CD14-positive monocyte (primary cell): ENCODE measurements around the gene KRT86. TPM values are rescaled to one million over a fixed set of nuclear protein-coding genes. Genes with fewer than 3 reads are reported as not detected.
"Not testable (repeated sequence)": the region's sequence is repeated elsewhere in the genome, so short reads cannot be mapped to it uniquely, and the experiment has no call there.

ENCODE experiments used
- DNase-seq, 3 donors: peaks; one replicate each; pipeline ENCODE4 v3.0.0-alpha.2; 2011 to 2022
- H2AFZ ChIP-seq: 2 replicates; pipeline ENCODE4 v1.6.0; 2012; ENCODE audit warnings: mild to moderate bottlenecking, low read depth, low read length, inconsistent platforms; ENCODE audit not compliant: insufficient read depth, poor library complexity, severe bottlenecking
- H3K27ac ChIP-seq, 2 donors: 1 replicate in 1 of 2; 2 replicates in 1 of 2; pipeline ENCODE4 v1.5.1; 2012 to 2013; ENCODE audit warnings: low read length in 2 of 2, control low read depth in 1 of 2, inconsistent platforms in 1 of 2, low read depth in 1 of 2, mild to moderate bottlenecking in 1 of 2
- H3K27me3 ChIP-seq, 2 donors: one replicate each; pipeline versions ENCODE4 v1.6.0 to v1.6.1; 2011 to 2013; ENCODE audit warnings: low read length in 2 of 2; ENCODE audit not compliant: control insufficient read depth in 2 of 2, insufficient read depth in 2 of 2
- H3K36me3 ChIP-seq, 2 donors: replicated peaks in 1 of 2; 1 replicate in 1 of 2; 2 replicates in 1 of 2; pipeline versions ENCODE4 v1.5.1 to v1.6.1; 2012 to 2013; ENCODE audit warnings: low read length in 2 of 2, control low read depth in 1 of 2, inconsistent platforms in 1 of 2, mild to moderate bottlenecking in 1 of 2; ENCODE audit not compliant: insufficient read depth in 2 of 2, control insufficient read depth in 1 of 2
- H3K4me1 ChIP-seq, 2 donors: 1 replicate in 1 of 2; 2 replicates in 1 of 2; pipeline versions ENCODE4 v1.5.1 to v1.6.1; 2012 to 2013; ENCODE audit warnings: low read length in 2 of 2, control low read depth in 1 of 2, inconsistent platforms in 1 of 2, mild to moderate bottlenecking in 1 of 2, moderate library complexity in 1 of 2; ENCODE audit not compliant: insufficient read depth in 2 of 2, control insufficient read depth in 1 of 2
- H3K4me2 ChIP-seq: replicated peaks from 2 replicates; pipeline ENCODE3; 2012; ENCODE audit warnings: low read length, moderate library complexity, mild to moderate bottlenecking; ENCODE audit not compliant: poor library complexity, severe bottlenecking; ENCODE audit errors: extremely low read depth
- H3K4me3 ChIP-seq, 3 experiments: fragments of 200-600 bp in 1 of 3; sonication (generic) in 1 of 3; replicated peaks in 1 of 3; 1 replicate in 2 of 3; 2 replicates in 1 of 3; pipeline ENCODE4 v1.5.1; 2011 to 2013; ENCODE audit warnings: low read length in 3 of 3, mild to moderate bottlenecking in 3 of 3, control low read depth in 2 of 3, low read depth in 2 of 3, inconsistent platforms in 1 of 3, moderate library complexity in 1 of 3
- H3K79me2 ChIP-seq: 2 replicates; pipeline ENCODE4 v1.6.0; 2012; ENCODE audit warnings: mild to moderate bottlenecking, control low read depth, inconsistent platforms, low read length, moderate library complexity; ENCODE audit not compliant: insufficient read depth
- H3K9ac ChIP-seq: 2 replicates; pipeline ENCODE4 v1.6.0; 2017; ENCODE audit warnings: low read length, mild to moderate bottlenecking; ENCODE audit not compliant: insufficient read depth, poor library complexity, severe bottlenecking
- H3K9me3 ChIP-seq, 2 donors: replicated peaks in 1 of 2; 1 replicate in 1 of 2; 2 replicates in 1 of 2; pipeline versions ENCODE4 v1.5.1 to v1.6.1; 2012 to 2013; ENCODE audit warnings: low read length in 2 of 2, control low read depth in 1 of 2; ENCODE audit not compliant: control insufficient read depth in 1 of 2, insufficient read depth in 1 of 2
- H4K20me1 ChIP-seq: 2 replicates; pipeline ENCODE4 v1.6.0; 2012; ENCODE audit warnings: mild to moderate bottlenecking, low read length, control low read depth, moderate library complexity; ENCODE audit not compliant: insufficient read depth
- H3K27ac Mint-ChIP-seq, 7 donors: one replicate each; pipeline ENCODE4 v1.8.0; 2020; ENCODE audit warnings: mild to moderate bottlenecking in 7 of 7, mixed read lengths in 7 of 7, moderate library complexity in 6 of 7, inconsistent platforms in 2 of 7
- H3K27me3 Mint-ChIP-seq, 3 donors: one replicate each; pipeline ENCODE4 v1.8.0; 2021 to 2022; ENCODE audit warnings: low read depth in 3 of 3, mild to moderate bottlenecking in 3 of 3, mixed read lengths in 3 of 3, moderate library complexity in 3 of 3, inconsistent platforms in 1 of 3
- H3K36me3 Mint-ChIP-seq, 2 donors: one replicate each; pipeline ENCODE4 v1.8.0; 2020; ENCODE audit warnings: mixed read lengths in 2 of 2, inconsistent platforms in 1 of 2, mild to moderate bottlenecking in 1 of 2
- H3K4me1 Mint-ChIP-seq: one replicate; pipeline ENCODE4 v1.8.0; 2020; ENCODE audit warnings: mild to moderate bottlenecking, mixed read lengths
- H3K4me3 Mint-ChIP-seq, 2 donors: one replicate each; pipeline ENCODE4 v1.8.0; 2020; ENCODE audit warnings: mild to moderate bottlenecking in 2 of 2, mixed read lengths in 2 of 2, moderate library complexity in 1 of 2
- H3K9me3 Mint-ChIP-seq, 7 donors: one replicate each; pipeline ENCODE4 v1.8.0; 2020 to 2022; ENCODE audit warnings: mixed read lengths in 7 of 7, mild to moderate bottlenecking in 6 of 7, moderate library complexity in 6 of 7, inconsistent platforms in 2 of 7
- CTCF ChIP-seq: fragments of 200-600 bp; IDR thresholded peaks from one replicate; pipeline ENCODE4 v1.8.0; 2022; ENCODE audit warnings: antibody characterized with exemption, mild to moderate bottlenecking
- WGBS: methylation state at CpG from one replicate; pipeline ENCODE4 v1.1.5; 2013; ENCODE audit warnings: missing lambda C conversion rate; ENCODE audit not compliant: insufficient coverage; 5-methylcytosine and 5-hydroxymethylcytosine counted together
- intact Hi-C, 2 donors: fragments of 100-400 bp; cut with micrococcal nuclease; formaldehyde crosslinking; loops; one replicate each; pipeline versions ENCODE4 v1.15.0 to v1.15.1; 2023
- polyA plus RNA-seq, 3 donors: library from polyadenylated mRNA; depleted of rRNA in 1 of 3; unstranded in 2 of 3; stranded (reverse) in 1 of 3; fragments of 300-500 nt in 2 of 3; fragments of >200 nt in 1 of 3; fragmentation: Illumina TruSeq in 2 of 3; gene quantifications; 1 replicate in 2 of 3; 2 replicates in 1 of 3; pipeline ENCODE4 v1.2.3, GENCODE V29; 2012 to 2021

Gene KRT86
- polyA plus RNA-seq, 3 donors = not detected

- no peak overlapping the region for H3K4me3 Mint-ChIP-seq
- Histone ChIP-seq H2AFZ (no peak overlapping the region), H3K4me1 (peaks cover 5 to 8% of the 10 kb centered on the region in 2 donors), H3K4me2 (no peak overlapping the region), H3K9me3 (no peaks in the 10 kb centered on the region), H3K36me3 (no peaks in the 10 kb centered on the region), H3K27ac (no peak overlapping the region), H3K27me3 (peaks cover 3 to 5% of the 10 kb centered on the region in 2 donors), H3K4me3 (no peak overlapping the region), H3K79me2 (no peaks in the 10 kb centered on the region), H3K9ac (no peak overlapping the region), H4K20me1 (no peaks in the 10 kb centered on the region)
- intact Hi-C loops = no loop called here
- no peaks in the 10 kb centered on the region for H3K36me3 Mint-ChIP-seq
- DNase-seq = no peak
- peaks cover 15% of the 10 kb centered on the region for H3K4me1 Mint-ChIP-seq
- no peak for TF ChIP-seq CTCF
- H3K27me3 Mint-ChIP-seq = peaks cover 5 to 16% (median 12%) of the 10 kb centered on the region in 3 donors
- peaks cover 0 to 3% (median 0%) of the 10 kb centered on the region in 7 donors for H3K9me3 Mint-ChIP-seq
- 93% methylated on average over 22 of the region's 24 CpGs for WGBS
- no peak overlapping the region for H3K27ac Mint-ChIP-seq
These were observed 11.5 kb downstream of the KRT86 start for GRCh38 chr12:52285851-52286530.

GRCh38 chr12:52286857-52287785 is 12.7 kb downstream of the KRT86 start:
- H3K9ac ChIP-seq, H2AFZ ChIP-seq, H3K36me3 ChIP-seq, H3K9me3 Mint-ChIP-seq, H4K20me1 ChIP-seq, H3K27ac ChIP-seq, H3K9me3 ChIP-seq, intact Hi-C loops, H3K4me3 ChIP-seq, H3K79me2 ChIP-seq, H3K4me2 ChIP-seq, H3K4me1 ChIP-seq, DNase-seq, H3K36me3 Mint-ChIP-seq, H3K4me1 Mint-ChIP-seq: not testable (repeated sequence)
- Mint-ChIP-seq H3K4me3 (peak overlapping the region in 1 of 2 donors; percentile 30), H3K27me3 (peaks cover 13 to 25% (median 20%) of the 10 kb centered on the region in 3 donors), H3K27ac (peak overlapping the region in 3 of 7 donors; percentile 46 to 80 (median 64))
- WGBS = 93% methylated on average over 4 of the region's 21 CpGs
- H3K27me3 ChIP-seq = peaks cover 3 to 11% of the 10 kb centered on the region in 2 donors
- TF ChIP-seq CTCF = peak; percentile 31

GRCh38 chr12:52287816-52288805 is 13.7 kb downstream of the KRT86 start:
- intact Hi-C loops, H4K20me1 ChIP-seq, H3K9me3 Mint-ChIP-seq, H3K36me3 ChIP-seq, H3K4me1 Mint-ChIP-seq, H3K4me2 ChIP-seq, H3K9me3 ChIP-seq, H3K4me1 ChIP-seq, H3K36me3 Mint-ChIP-seq, H3K4me3 ChIP-seq, H3K27ac ChIP-seq, H3K9ac ChIP-seq, DNase-seq, H2AFZ ChIP-seq, H3K79me2 ChIP-seq: not testable (repeated sequence)
- Mint-ChIP-seq H3K4me3 (peak overlapping the region in 1 of 2 donors; percentile 63), H3K27me3 (peaks cover 13 to 28% (median 20%) of the 10 kb centered on the region in 3 donors), H3K27ac (peak overlapping the region in 3 of 7 donors; percentile 22 to 80 (median 27))
- H3K27me3 ChIP-seq = peaks cover 8 to 19% of the 10 kb centered on the region in 2 donors
- whole genome bisulfite sequencing = no CpG with 5 or more reads among the region's 17 CpGs
